LNCaP clone FGC (cell line): Measurements from ENCODE around the gene EIF3L.
A peak's percentile ranks its signal among the peaks of the same experiment; 100 is the strongest.

Experiments used
- DNase-seq: peaks from one replicate; pipeline ENCODE4 v3.0.0-alpha.2; 2011; ENCODE audit warnings: low read depth
- H3K4me3 ChIP-seq: 2 replicates; pipeline ENCODE4 v1.5.1; 2011; ENCODE audit warnings: mild to moderate bottlenecking, low read depth, low read length, control low read depth
- CTCF ChIP-seq: IDR thresholded peaks from 2 replicates; pipeline ENCODE4 v1.5.1; 2012; ENCODE audit warnings: mild to moderate bottlenecking; ENCODE audit not compliant: control insufficient read depth, insufficient read depth; ENCODE audit errors: extremely low read depth

The EIF3L gene

GRCh38 chr22:37804881-37805809 lies 44.1 kb upstream of the EIF3L start:
- 0 out of 2 replicates have a peak, but pooled peaks have one; percentile 4 for TF ChIP-seq CTCF
- DNase-seq: no peak
- peak overlapping the region; percentile 87 for H3K4me3 ChIP-seq

GRCh38 chr22:37805810-37806277 lies 43.4 kb upstream of the EIF3L start:
- no peak for DNase-seq
- H3K4me3 ChIP-seq: peak overlapping the region; percentile 87
- no peak for TF ChIP-seq CTCF

- no peak for DNase-seq
- no peak for TF ChIP-seq CTCF
- peak overlapping the region; percentile 87 for H3K4me3 ChIP-seq
These were observed 42.5 kb upstream of the EIF3L start for GRCh38 chr22:37806409-37807333.

GRCh38 chr22:37807410-37808293 lies 41.6 kb upstream of the EIF3L start, which contains the start of gene GCAT:
TSS of gene GCAT (plus strand) at chr22:37807934. CDS start at chr22:37807968, 34 bp downstream.
- peak; percentile 88 for DNase-seq
- peak within 1 kb of the TSS; percentile 87 for H3K4me3 ChIP-seq
- no peak for TF ChIP-seq CTCF

GRCh38 chr22:37808294-37808657 lies 40.9 kb upstream of the EIF3L start:
- peak overlapping the region; percentile 87 for H3K4me3 ChIP-seq
- TF ChIP-seq CTCF: no peak
- DNase-seq: no peak

- TF ChIP-seq CTCF: no peak
- no peak overlapping the region for H3K4me3 ChIP-seq
- DNase-seq: no peak
These were observed 39.4 kb upstream of the EIF3L start for GRCh38 chr22:37809672-37810333.
